Retinal pigment epithelial cell (primary cell): ENCODE measurements around the gene HOXA3.
A peak's percentile ranks its signal among the peaks of the same experiment; 100 is the strongest.

Experiments used
- DNase-seq: peaks from one replicate; pipeline ENCODE4 v3.0.0-alpha.2; 2010; ENCODE audit warnings: low read depth
- H3K4me3 ChIP-seq: 2 replicates; pipeline ENCODE4 v1.5.1; 2011; ENCODE audit warnings: mild to moderate bottlenecking, low read length, control low read depth, moderate library complexity
- TF ChIP-seq, protein P1 (sequence below): conservative IDR thresholded peaks from 2 replicates; pipeline ENCODE4 v1.5.1; 2011; ENCODE audit warnings: low read depth, low read length, control low read depth, inconsistent platforms

The HOXA3 gene

GRCh38 chr7:27073076-27073475 is 79.3 kb downstream of the HOXA3 start:
- H3K4me3 ChIP-seq: no peak overlapping the region
- TF ChIP-seq, protein P1, sequence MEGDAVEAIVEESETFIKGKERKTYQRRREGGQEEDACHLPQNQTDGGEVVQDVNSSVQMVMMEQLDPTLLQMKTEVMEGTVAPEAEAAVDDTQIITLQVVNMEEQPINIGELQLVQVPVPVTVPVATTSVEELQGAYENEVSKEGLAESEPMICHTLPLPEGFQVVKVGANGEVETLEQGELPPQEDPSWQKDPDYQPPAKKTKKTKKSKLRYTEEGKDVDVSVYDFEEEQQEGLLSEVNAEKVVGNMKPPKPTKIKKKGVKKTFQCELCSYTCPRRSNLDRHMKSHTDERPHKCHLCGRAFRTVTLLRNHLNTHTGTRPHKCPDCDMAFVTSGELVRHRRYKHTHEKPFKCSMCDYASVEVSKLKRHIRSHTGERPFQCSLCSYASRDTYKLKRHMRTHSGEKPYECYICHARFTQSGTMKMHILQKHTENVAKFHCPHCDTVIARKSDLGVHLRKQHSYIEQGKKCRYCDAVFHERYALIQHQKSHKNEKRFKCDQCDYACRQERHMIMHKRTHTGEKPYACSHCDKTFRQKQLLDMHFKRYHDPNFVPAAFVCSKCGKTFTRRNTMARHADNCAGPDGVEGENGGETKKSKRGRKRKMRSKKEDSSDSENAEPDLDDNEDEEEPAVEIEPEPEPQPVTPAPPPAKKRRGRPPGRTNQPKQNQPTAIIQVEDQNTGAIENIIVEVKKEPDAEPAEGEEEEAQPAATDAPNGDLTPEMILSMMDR: no peak
- DNase-seq: no peak

DNA sequence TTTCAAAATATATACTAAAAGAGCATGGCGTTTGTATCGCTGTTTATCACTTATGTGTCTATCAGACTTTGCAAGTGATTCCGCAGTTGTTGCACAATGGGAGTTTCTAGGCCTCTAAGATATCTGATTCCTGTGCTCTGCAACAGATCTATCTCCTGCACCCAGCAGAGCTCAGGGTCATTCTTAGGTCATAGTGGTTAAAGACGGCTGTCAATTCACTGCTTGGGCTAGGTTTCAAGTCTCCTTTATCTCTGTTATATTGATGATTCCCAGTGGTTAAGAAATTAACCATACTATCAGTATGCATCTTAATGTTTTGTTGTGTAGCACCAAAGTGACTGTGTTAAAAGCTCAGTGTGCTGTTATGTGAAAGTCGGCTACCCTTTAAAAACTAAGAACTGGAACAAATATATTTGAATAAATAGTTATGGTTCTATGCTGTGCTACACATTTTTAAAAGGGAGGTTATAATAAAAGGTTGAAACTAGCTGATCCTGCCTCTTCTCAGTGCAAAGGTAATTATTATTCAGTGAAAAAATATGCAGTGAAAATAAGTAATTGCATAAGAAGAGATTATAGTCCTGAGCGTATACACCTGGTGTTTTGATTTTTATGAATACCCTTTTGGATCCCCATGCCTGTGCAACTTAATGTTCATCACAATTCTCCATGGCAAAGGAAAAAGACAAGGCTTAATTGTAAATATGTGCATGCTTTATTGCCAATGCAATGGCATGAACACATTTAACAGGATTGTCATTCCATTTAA is 80.6 kb downstream of the HOXA3 start:
- no peak overlapping the region for H3K4me3 ChIP-seq
- TF ChIP-seq, protein P1: no peak
- DNase-seq: no peak

DNA sequence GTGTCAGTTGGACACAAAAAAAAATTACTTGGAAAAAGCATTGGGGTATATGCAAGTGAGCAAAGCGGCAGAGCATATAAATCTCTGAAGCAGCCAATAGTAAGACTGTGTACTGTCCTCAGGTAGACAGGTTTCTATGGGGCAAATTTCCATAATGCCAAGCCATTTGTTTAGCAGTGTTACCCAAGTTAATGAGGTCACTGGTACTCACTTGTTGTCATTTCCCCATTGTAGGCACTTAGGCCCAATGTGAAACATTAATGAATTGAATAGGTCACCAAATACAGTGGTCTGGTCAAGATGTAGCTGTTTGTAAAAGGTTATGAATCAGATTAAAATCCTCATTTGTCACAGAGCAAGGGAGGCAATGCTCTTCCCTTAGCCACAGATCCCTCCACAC is 84.1 kb downstream of the HOXA3 start:
- TF ChIP-seq, protein P1: no peak
- no peak for DNase-seq
- no peak overlapping the region for H3K4me3 ChIP-seq

DNA sequence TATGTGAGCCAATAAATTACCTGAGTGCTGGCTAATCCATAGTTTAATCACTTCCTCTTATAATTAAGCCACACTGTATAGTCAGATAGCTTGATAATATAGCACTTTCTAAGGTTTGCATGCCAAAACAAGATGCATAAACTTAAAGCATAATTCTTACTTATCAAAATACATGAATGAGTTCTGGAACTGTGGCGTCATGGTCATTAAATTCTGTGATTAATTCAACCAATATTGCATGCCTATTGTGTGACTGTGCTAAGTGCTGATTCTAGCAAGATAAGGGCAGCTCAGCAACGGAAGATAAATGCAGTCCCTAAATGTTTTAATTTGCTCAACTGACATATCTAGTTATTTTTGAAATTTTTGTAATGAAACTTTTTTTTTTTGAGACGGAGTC is 86.2 kb downstream of the HOXA3 start:
- TF ChIP-seq, protein P1: no peak
- DNase-seq: peak; percentile 14
- no peak overlapping the region for H3K4me3 ChIP-seq

DNA sequence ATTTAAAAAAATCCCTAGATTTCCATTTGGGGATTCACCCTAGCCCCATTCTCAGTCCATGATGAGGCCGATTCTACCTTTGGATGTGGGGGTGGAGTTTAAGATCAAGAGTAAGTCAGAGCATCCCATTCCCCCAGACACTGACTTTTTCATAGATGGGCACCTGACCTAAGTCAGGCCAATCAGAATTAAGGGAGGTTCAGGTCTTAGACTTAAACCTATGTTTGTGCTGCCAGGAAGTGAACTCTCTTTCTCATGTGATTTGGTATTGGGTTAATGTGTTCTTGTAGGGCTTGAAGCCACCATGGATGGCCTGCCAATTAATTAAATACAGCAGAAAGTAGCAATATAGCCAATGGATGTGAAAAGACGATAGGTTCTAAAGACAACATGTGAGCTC is 86.7 kb downstream of the HOXA3 start:
- H3K4me3 ChIP-seq: no peak overlapping the region
- TF ChIP-seq, protein P1: no peak
- no peak for DNase-seq

DNA sequence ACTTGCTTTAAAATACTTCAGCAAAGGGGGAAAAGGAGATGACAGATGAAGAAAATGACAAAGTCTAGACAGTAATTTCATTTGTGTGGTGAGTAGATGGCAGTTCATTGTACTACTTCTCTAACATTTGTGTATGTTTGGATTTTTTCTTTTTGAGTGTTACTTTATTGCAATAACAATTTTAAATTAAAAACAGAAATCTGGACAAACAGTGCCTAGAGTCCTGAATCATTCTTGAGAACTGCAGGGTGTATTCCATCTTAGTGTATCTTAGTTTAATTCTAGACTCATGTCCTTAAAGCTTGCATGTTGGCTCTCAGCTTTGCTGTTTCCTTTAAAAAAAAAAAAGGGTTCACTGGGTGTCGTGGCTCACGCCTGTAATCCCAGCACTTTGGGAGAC is 87.7 kb downstream of the HOXA3 start:
- TF ChIP-seq, protein P1: no peak
- DNase-seq: no peak
- no peak overlapping the region for H3K4me3 ChIP-seq

DNA sequence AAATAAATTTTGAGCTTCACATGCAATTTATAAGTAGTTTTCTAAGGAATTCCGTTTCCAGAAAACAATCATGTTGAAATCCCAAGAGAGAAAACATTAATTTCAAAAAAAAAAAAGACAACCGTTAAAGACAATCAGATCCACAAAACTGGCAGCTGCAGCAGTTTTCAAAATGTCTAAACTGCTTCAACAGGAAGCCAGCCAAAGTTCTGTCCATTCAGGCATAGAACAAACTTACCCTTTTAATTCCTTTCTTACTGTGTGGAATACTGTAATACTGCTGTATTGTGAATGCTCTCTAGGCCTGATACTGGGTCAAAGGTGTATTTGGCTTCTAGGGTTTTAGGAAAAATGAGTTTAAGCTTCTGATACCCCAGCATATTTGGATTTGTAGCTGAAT is 88.2 kb downstream of the HOXA3 start:
- DNase-seq: peak; percentile 14
- TF ChIP-seq, protein P1: no peak
- H3K4me3 ChIP-seq: no peak overlapping the region
